Endodermal cell (in vitro differentiated cells): ENCODE measurements around the gene IL25. TPM values are rescaled to one million over a fixed set of nuclear protein-coding genes. Genes with fewer than 3 reads are reported as not detected.
"Not testable (repeated sequence)": the region's sequence is repeated elsewhere in the genome, so short reads cannot be mapped to it uniquely, and the experiment has no call there.

Source experiments
- DNase-seq: peaks from one replicate; pipeline ENCODE4 v3.0.0-alpha.2; 2017
- H3K27ac ChIP-seq: 2 replicates; pipeline ENCODE4 v1.5.1; 2013; ENCODE audit warnings: mild to moderate bottlenecking, low read depth, low read length, moderate library complexity
- H3K27me3 ChIP-seq: 2 replicates; pipeline ENCODE4 v1.6.1; 2013; ENCODE audit warnings: mild to moderate bottlenecking, low read length, moderate library complexity; ENCODE audit not compliant: insufficient read depth, control insufficient read depth, poor library complexity, severe bottlenecking
- H3K36me3 ChIP-seq: 2 replicates; pipeline ENCODE4 v1.7.0; 2013; ENCODE audit warnings: mild to moderate bottlenecking, low read length, moderate library complexity; ENCODE audit not compliant: control insufficient read depth, insufficient read depth
- H3K4me1 ChIP-seq: one replicate; pipeline ENCODE4 v1.7.0; 2013; ENCODE audit warnings: low read length; ENCODE audit not compliant: control insufficient read depth, insufficient read depth
- H3K4me3 ChIP-seq: 2 replicates; pipeline ENCODE4 v1.5.1; 2013; ENCODE audit warnings: mild to moderate bottlenecking, low read length, moderate library complexity
- H3K9ac ChIP-seq: 2 replicates; pipeline ENCODE4 v1.6.1; 2013; ENCODE audit warnings: mild to moderate bottlenecking, low read length, moderate library complexity; ENCODE audit not compliant: poor library complexity, severe bottlenecking; ENCODE audit errors: extremely low read depth
- H3K9me3 ChIP-seq: 2 replicates; pipeline ENCODE4 v1.6.1; 2013; ENCODE audit warnings: mild to moderate bottlenecking, low read length, moderate library complexity; ENCODE audit not compliant: control insufficient read depth
- H3K27ac Mint-ChIP-seq: 2 replicates; pipeline ENCODE4 v1.8.0; 2020; ENCODE audit warnings: mixed read lengths
- H3K27me3 Mint-ChIP-seq: 2 replicates; pipeline ENCODE4 v1.8.0; 2021; ENCODE audit warnings: mild to moderate bottlenecking, mixed read lengths; ENCODE audit not compliant: insufficient read depth
- H3K36me3 Mint-ChIP-seq: 2 replicates; pipeline ENCODE4 v1.8.0; 2020; ENCODE audit warnings: low read depth, mixed read lengths
- H3K4me1 Mint-ChIP-seq: 2 replicates; pipeline ENCODE4 v1.8.0; 2020; ENCODE audit warnings: mixed read lengths
- H3K4me3 Mint-ChIP-seq: 2 replicates; pipeline ENCODE4 v1.8.0; 2020; ENCODE audit warnings: mild to moderate bottlenecking, moderate library complexity, mixed read lengths
- H3K9me3 Mint-ChIP-seq: 2 replicates; pipeline ENCODE4 v1.8.0; 2020; ENCODE audit warnings: mild to moderate bottlenecking, mixed read lengths
- WGBS, 2 experiments: methylation state at CpG; one replicate each; pipeline versions ENCODE4 v1.1.5 to v1.1.7; 2013; ENCODE audit warnings: missing lambda C conversion rate in 2 of 2, mixed read lengths in 1 of 2; ENCODE audit not compliant: insufficient coverage in 1 of 2, insufficient read length in 1 of 2; 5-methylcytosine and 5-hydroxymethylcytosine counted together
- total RNA-seq, 2 donors: library from RNA; stranded (reverse); fragmentation: NEBNext Ultra II Directional in 1 of 2; extraction: Animal tissue kit (Norgen Biotek cat#: 25700) in 1 of 2; gene quantifications; 2 replicates in 1 of 2; 3 replicates in 1 of 2; pipeline ENCODE4 v1.2.1, GENCODE V29; 2021
- TF ChIP-seq, protein P1 (sequence below): fragments of 200-600 bp; sonication (generic); conservative IDR thresholded peaks from 2 replicates; pipeline ENCODE4 v1.5.0; 2021; ENCODE audit warnings: antibody characterized with exemption, mild to moderate bottlenecking

IL25 gene
- total RNA-seq, 2 donors from 2014 or later: not detected

DNA sequence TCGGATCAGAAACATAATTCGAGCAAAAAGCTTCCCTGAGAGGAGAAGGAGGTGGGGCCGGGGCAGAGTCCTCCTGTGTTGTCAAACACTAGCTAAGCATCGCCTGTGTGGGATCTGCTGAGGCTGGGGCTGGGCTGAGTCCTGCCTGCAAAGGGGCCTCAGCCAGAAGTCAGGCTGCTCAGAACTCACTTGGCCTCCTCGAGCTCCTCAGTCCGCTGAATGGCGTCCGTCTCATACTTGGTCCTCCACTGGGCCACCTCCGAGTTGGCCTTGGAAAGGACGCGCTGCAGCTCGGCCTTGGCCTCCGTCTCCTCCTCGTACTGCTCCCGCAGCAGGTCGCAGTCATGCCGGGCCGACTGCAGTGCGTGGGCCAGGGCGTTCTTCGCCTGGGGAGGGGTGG is 45.4 kb downstream of the IL25 start:
- Histone ChIP-seq H3K27me3 (peaks cover 5% of the 10 kb centered on the region), H3K27ac (no peak overlapping the region), H3K9ac (no peak overlapping the region), H3K4me1 (no peaks in the 10 kb centered on the region), H3K4me3 (no peak overlapping the region), H3K36me3 (no peaks in the 10 kb centered on the region), H3K9me3 (no peaks in the 10 kb centered on the region)
- Mint-ChIP-seq H3K4me1 (no peaks in the 10 kb centered on the region), H3K36me3 (no peaks in the 10 kb centered on the region), H3K9me3 (no peaks in the 10 kb centered on the region), H3K4me3 (no peak overlapping the region), H3K27me3 (peaks cover 39% of the 10 kb centered on the region), H3K27ac (no peak overlapping the region)
- 94 to 98% methylated on average over 10 to 21 of the region's 21 CpGs for WGBS, 2 experiments
- TF ChIP-seq, protein P1, sequence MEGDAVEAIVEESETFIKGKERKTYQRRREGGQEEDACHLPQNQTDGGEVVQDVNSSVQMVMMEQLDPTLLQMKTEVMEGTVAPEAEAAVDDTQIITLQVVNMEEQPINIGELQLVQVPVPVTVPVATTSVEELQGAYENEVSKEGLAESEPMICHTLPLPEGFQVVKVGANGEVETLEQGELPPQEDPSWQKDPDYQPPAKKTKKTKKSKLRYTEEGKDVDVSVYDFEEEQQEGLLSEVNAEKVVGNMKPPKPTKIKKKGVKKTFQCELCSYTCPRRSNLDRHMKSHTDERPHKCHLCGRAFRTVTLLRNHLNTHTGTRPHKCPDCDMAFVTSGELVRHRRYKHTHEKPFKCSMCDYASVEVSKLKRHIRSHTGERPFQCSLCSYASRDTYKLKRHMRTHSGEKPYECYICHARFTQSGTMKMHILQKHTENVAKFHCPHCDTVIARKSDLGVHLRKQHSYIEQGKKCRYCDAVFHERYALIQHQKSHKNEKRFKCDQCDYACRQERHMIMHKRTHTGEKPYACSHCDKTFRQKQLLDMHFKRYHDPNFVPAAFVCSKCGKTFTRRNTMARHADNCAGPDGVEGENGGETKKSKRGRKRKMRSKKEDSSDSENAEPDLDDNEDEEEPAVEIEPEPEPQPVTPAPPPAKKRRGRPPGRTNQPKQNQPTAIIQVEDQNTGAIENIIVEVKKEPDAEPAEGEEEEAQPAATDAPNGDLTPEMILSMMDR: no peak
- DNase-seq: no peak

DNA sequence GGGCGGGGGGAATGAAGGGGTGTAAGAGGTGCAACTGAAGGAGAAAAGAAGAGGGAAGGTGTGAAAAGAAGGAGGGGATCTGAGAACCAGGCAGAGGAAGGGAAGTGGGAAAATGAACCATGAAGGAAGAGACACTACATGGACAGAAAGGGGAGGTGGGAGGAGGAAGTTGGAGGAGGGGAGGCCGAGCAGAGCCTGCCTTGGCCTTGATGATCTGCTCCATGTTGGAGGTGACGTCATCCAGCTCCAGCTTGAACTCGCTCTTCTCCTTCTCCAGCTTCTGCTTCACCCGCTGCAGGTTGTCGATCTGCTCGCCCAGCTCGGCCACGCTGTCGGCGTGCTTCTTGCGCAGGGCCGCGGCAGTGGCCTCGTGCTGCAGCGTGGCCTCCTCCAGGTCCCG is 47.0 kb downstream of the IL25 start:
- not testable (repeated sequence) for H3K9ac ChIP-seq, H3K4me1 Mint-ChIP-seq, H3K4me3 Mint-ChIP-seq, H3K9me3 Mint-ChIP-seq, H3K27ac Mint-ChIP-seq, H3K27ac ChIP-seq, H3K4me1 ChIP-seq, H3K4me3 ChIP-seq, H3K36me3 Mint-ChIP-seq, H3K9me3 ChIP-seq, H3K27me3 ChIP-seq, DNase-seq, H3K36me3 ChIP-seq
- peaks cover 42% of the 10 kb centered on the region for H3K27me3 Mint-ChIP-seq
- 84 to 91% methylated on average over 1 of the region's 17 CpGs for WGBS, 2 experiments

DNA sequence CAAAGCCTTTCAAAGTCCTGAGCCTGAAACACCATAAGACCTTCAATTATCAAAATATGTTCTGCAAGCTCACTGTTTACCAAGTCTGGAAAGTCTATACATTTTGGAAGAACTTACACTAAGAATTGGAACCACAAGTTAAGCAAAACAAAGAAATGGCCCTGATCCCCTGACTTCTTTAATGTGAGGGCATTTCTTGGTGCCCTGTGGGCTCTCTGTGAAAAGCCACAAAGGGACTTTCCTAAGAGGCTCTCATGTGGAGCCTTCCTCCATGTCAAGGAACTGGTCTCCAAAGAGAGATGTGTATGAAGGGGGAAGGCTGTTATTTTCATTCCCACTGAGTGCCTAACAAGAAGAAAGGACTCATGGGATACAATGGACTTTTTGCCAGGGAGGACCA is 49.0 kb downstream of the IL25 start:
- no peak overlapping the region for H3K27ac Mint-ChIP-seq
- no peaks in the 10 kb centered on the region for H3K9me3 Mint-ChIP-seq
- H3K4me1 Mint-ChIP-seq: peaks cover 10% of the 10 kb centered on the region
- no peak for DNase-seq
- H3K9me3 ChIP-seq: no peaks in the 10 kb centered on the region
- H3K36me3 ChIP-seq: no peaks in the 10 kb centered on the region
- TF ChIP-seq, protein P1: no peak
- H3K27me3 ChIP-seq: peaks cover 5% of the 10 kb centered on the region
- no peaks in the 10 kb centered on the region for H3K4me1 ChIP-seq
- H3K27me3 Mint-ChIP-seq: peaks cover 34% of the 10 kb centered on the region
- H3K36me3 Mint-ChIP-seq: no peaks in the 10 kb centered on the region
- H3K9ac ChIP-seq: no peak overlapping the region
- H3K4me3 ChIP-seq: no peak overlapping the region
- no peak overlapping the region for H3K27ac ChIP-seq
- H3K4me3 Mint-ChIP-seq: no peak overlapping the region

DNA sequence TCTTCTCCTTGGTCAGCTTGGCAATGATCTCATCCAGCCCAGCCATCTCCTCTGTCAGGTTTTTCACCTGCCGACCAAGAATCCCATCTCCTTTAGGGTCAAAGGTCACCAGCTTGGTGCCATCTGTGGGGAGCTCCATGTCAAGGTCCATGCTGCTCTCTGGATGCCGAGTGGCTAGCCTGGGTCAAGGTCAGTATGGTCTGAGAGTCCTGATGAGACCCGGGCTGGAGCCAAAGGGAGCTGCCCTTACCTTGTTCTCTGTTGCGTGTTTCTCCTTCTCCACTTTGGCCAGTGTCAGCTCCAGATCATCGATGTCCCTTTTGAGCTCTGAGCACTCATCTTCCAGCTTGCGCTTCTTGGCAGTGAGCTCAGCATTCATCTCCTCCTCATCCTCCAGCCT is 51.0 kb downstream of the IL25 start:
- Histone ChIP-seq H3K27me3 (peaks cover 16% of the 10 kb centered on the region), H3K4me3 (no peak overlapping the region), H3K27ac (no peak overlapping the region), H3K9me3 (no peaks in the 10 kb centered on the region), H3K9ac (no peak overlapping the region), H3K36me3 (no peaks in the 10 kb centered on the region), H3K4me1 (no peaks in the 10 kb centered on the region)
- no peaks in the 10 kb centered on the region for H3K9me3 Mint-ChIP-seq
- H3K36me3 Mint-ChIP-seq: no peaks in the 10 kb centered on the region
- DNase-seq: no peak
- H3K27me3 Mint-ChIP-seq: peaks cover 43% of the 10 kb centered on the region
- H3K27ac Mint-ChIP-seq: no peak overlapping the region
- H3K4me1 Mint-ChIP-seq: peaks cover 10% of the 10 kb centered on the region
- TF ChIP-seq, protein P1: no peak
- 93 to 95% methylated on average over 6 of the region's 6 CpGs for WGBS, 2 experiments
- no peak overlapping the region for H3K4me3 Mint-ChIP-seq
